Activated CD8-positive, alpha-beta T cell treated with anti-CD3 and anti-CD28 coated beads for 36 hours (primary cell): Measurements from ENCODE around the gene SLC34A1. TPM values are rescaled to one million over a fixed set of nuclear protein-coding genes. Genes with fewer than 3 reads are reported as not detected.
"Not testable (repeated sequence)": the region's sequence is repeated elsewhere in the genome, so short reads cannot be mapped to it uniquely, and the experiment has no call there.

Experiments used
- ATAC-seq: fragments of 200-7000 bp; cut with Tn5 transposase; one replicate; pipeline ENCODE4 v1.10.0; 2021; ENCODE audit warnings: mild to moderate bottlenecking, moderate library complexity
- CTCF ChIA-PET: fragments of 350-600 bp; sonication (Branson Sonifier 250); formaldehyde crosslinking; loops from one replicate; lab custom pipeline; 2021; ENCODE audit warnings: antibody characterized with exemption; lab: Charles Lee
- POLR2A ChIA-PET: fragments of 350-600 bp; sonication (Branson Sonifier 250); formaldehyde crosslinking; loops from one replicate; lab custom pipeline; 2021; ENCODE audit warnings: antibody characterized with exemption; lab: Charles Lee
- DNase-seq: peaks from one replicate; pipeline ENCODE4 v3.0.0-alpha.2; 2020
- H3K27ac Mint-ChIP-seq: one replicate; pipeline ENCODE4 v1.8.0; 2021; ENCODE audit warnings: mild to moderate bottlenecking, mixed read lengths
- H3K27me3 Mint-ChIP-seq: one replicate; pipeline ENCODE4 v1.8.0; 2021; ENCODE audit warnings: mixed read lengths
- H3K36me3 Mint-ChIP-seq: one replicate; pipeline ENCODE4 v1.8.0; 2021; ENCODE audit warnings: low read depth, mixed read lengths
- H3K4me1 Mint-ChIP-seq: one replicate; pipeline ENCODE4 v1.8.0; 2021; ENCODE audit warnings: low read depth, mixed read lengths
- H3K4me3 Mint-ChIP-seq: one replicate; pipeline ENCODE4 v1.8.0; 2021; ENCODE audit warnings: mild to moderate bottlenecking, moderate library complexity, mixed read lengths
- H3K9me3 Mint-ChIP-seq: one replicate; pipeline ENCODE4 v1.8.0; 2021; ENCODE audit warnings: mixed read lengths
- CTCF ChIP-seq: fragments of 200-600 bp; IDR thresholded peaks from one replicate; pipeline ENCODE4 v1.8.0; 2022; ENCODE audit warnings: antibody characterized with exemption, mild to moderate bottlenecking
- intact Hi-C: fragments of 100-400 bp; cut with micrococcal nuclease; formaldehyde crosslinking; loops from one replicate; pipeline ENCODE4 v1.10.0; 2022
- total RNA-seq, 2 experiments: library from RNA; stranded (reverse); gene quantifications; one replicate each; pipeline ENCODE4 v1.2.3, GENCODE V29; 2021

Gene SLC34A1
- total RNA-seq, 2 experiments from 2014 or later, result 0.29 to 0.43 TPM

DNA sequence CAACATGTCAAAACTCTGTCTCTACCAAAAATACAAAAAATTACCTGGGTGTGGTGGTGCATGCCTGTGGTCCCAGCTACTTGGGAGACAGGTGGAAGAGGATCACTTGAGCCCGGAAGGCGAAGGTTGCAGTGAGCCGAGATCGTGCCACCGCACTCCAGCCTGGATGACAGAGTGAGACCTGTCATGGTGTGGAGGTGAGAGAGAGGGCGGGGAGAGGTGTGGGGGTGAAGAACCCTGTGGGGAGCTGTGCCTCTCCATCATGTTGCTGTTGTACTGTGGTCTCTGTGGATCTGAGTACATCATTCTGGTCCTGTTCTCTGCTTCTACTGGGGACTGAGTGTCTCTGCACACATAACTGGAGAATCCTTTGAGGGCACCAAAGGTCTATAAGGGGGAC is 11.3 kb upstream of the SLC34A1 start:
- Mint-ChIP-seq H3K27me3 (no peaks in the 10 kb centered on the region), H3K36me3 (peaks cover 38% of the 10 kb centered on the region), H3K9me3 (no peaks in the 10 kb centered on the region), H3K4me1 (peaks cover 53% of the 10 kb centered on the region), H3K27ac (peak overlapping the region; percentile 86), H3K4me3 (no peak overlapping the region)
- ChIA-PET POLR2A (interaction anchor here (0.7 to 2.6 kb wide), 6 partner anchors 11 to 59 kb away, joined by 3 to 9 read pairs (median 4); no protein-coding TSS in a partner anchor), CTCF (interaction anchor here (0.8 to 8.4 kb wide), 7 partner anchors 8 to 63 kb away, joined by 3 to 86 read pairs (median 7); partner anchors contain the start of gene RGS14)
- DNase-seq, result peak; percentile 46
- no peak for TF ChIP-seq CTCF
- ATAC-seq, result peak; percentile 40
- intact Hi-C loops, result no loop called here

DNA sequence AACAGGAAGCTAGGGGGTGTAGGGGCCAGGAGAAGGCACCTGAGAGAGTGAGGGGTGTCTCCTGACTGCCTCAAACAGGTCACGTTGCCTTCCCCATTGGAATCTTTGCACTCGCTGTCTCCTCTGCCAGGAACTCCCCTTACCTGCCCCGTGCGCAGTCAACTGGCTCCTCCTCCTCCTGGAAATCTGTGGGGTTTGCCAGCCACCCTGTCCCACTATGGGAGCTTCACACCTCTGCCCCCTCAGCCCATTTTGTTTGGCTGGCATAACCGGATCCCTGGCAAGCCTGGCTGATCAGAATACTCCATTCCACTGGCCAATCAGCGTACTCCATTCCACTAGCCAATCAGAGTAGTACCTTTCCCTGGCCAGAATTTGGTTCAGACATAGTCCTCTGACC is 10.4 kb upstream of the SLC34A1 start:
- ATAC-seq, result no peak
- intact Hi-C loops, result no loop called here
- Mint-ChIP-seq H3K9me3 (no peaks in the 10 kb centered on the region), H3K36me3 (peaks cover 30% of the 10 kb centered on the region), H3K27ac (peak overlapping the region; percentile 86), H3K27me3 (no peaks in the 10 kb centered on the region), H3K4me3 (no peak overlapping the region), H3K4me1 (peaks cover 47% of the 10 kb centered on the region)
- ChIA-PET POLR2A (interaction anchor here (1.0 to 1.4 kb wide), 4 partner anchors 12 to 53 kb away, joined by 3 to 4 read pairs (median 4); no protein-coding TSS in a partner anchor), CTCF (interaction anchor here (1.2 to 8.4 kb wide), 5 partner anchors 9 to 55 kb away, joined by 4 to 86 read pairs (median 4); partner anchors contain the start of gene SLC34A1)
- no peak for DNase-seq
- no peak for TF ChIP-seq CTCF

DNA sequence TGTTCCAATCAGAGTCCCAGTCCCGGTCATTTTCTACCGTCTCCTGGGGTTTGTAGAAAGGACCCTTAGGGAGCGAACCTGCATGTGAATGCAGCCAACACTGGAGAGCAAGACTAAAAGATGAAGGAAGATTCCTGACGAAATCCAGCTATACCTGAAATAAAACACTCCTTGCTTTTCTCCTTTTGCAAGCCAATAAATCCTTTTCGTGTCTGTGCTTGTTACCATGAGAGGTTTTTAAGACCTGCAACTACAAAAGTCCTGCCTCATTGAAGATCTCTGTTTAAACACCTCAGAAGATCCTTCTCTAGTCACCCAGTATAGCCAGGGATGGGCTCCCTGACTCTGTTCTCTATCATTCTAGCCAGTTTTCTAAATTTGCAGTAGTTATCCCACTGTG is 10.0 kb upstream of the SLC34A1 start:
- Mint-ChIP-seq H3K27ac (peak overlapping the region; percentile 86), H3K27me3 (no peaks in the 10 kb centered on the region), H3K4me1 (peaks cover 44% of the 10 kb centered on the region), H3K9me3 (no peaks in the 10 kb centered on the region), H3K4me3 (no peak overlapping the region), H3K36me3 (peaks cover 26% of the 10 kb centered on the region)
- ATAC-seq, result no peak
- intact Hi-C loops, result no loop called here
- no peak for TF ChIP-seq CTCF
- no peak for DNase-seq
- ChIA-PET POLR2A (interaction anchor here (1.0 to 1.4 kb wide), 4 partner anchors 12 to 53 kb away, joined by 3 to 4 read pairs (median 4); no protein-coding TSS in a partner anchor), CTCF (interaction anchor here (1.2 to 8.4 kb wide), 4 partner anchors 9 to 17 kb away, joined by 4 to 86 read pairs (median 4); partner anchors contain the start of gene SLC34A1)

DNA sequence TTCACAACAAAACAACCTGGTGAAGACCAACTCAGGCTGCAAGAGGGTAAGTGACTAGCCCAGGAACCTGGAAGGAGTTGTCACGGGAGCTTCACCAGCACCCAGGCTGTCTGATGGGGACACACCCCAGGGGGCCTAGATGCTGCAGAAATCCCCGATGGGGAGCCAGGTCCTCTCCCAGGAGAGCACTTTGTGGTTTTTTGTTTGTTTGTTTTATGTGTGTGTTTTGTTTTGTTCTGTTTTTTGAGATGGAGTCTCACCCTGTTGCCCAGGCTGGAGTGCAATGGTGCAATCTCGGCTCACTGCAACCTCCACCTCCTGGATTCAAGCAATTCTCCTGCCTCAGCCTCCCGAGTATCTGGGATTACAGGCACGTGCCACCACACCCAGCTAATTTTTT is 8.7 kb upstream of the SLC34A1 start:
- intact Hi-C loops, H3K9me3 Mint-ChIP-seq, ATAC-seq, DNase-seq, H3K4me3 Mint-ChIP-seq, H3K27me3 Mint-ChIP-seq, H3K27ac Mint-ChIP-seq: not testable (repeated sequence)
- peaks cover 42% of the 10 kb centered on the region for H3K4me1 Mint-ChIP-seq
- peaks cover 19% of the 10 kb centered on the region for H3K36me3 Mint-ChIP-seq
- POLR2A ChIA-PET, result interaction anchor here (1.1 kb wide), 1 partner anchor 71 kb away, joined by 3 read pairs; the partner anchor contains the start of gene PRR7
- CTCF ChIA-PET, result interaction anchor here (1.0 to 8.4 kb wide), 2 partner anchors 15 to 126 kb away, joined by 3 to 86 read pairs; no protein-coding TSS in a partner anchor

GRCh38 chr5:177376107-177376506 is 8.1 kb upstream of the SLC34A1 start:
- Mint-ChIP-seq H3K9me3 (no peaks in the 10 kb centered on the region), H3K27ac (peak overlapping the region; percentile 9), H3K27me3 (no peaks in the 10 kb centered on the region), H3K4me3 (no peak overlapping the region), H3K36me3 (peaks cover 18% of the 10 kb centered on the region), H3K4me1 (peaks cover 42% of the 10 kb centered on the region)
- ChIA-PET POLR2A (interaction anchor here (0.7 to 1.3 kb wide), 4 partner anchors 10 to 51 kb away, joined by 3 to 5 read pairs (median 3); partner anchors contain the start of gene GRK6), CTCF (interaction anchor here (0.7 kb wide), 1 partner anchor 14 kb away, joined by 4 read pairs; no protein-coding TSS in a partner anchor)
- intact Hi-C loops, result no loop called here
- ATAC-seq, result no peak
- no peak for DNase-seq
- TF ChIP-seq CTCF, result no peak
